ENCODE data around the gene NME2.
"Not testable (repeated sequence)": the region's sequence is repeated elsewhere in the genome, so short reads cannot be mapped to it uniquely, and the experiment has no call there.

Gene NME2

GRCh38 chr17:51153210-51154072 lies 12.8 kb upstream of the NME2 start, which contains the start of gene NME1:
Gene NME1 (plus strand): TSS chr17:51153559. CDS start chr17:51155655, 2,096 bp downstream.
- DNase-seq (ENCODE audit: low read depth) = peak; percentile 96

GRCh38 chr17:51154176-51154575 lies 12.0 kb upstream of the NME2 start:
- DNase-seq (ENCODE audit: low read depth) = no peak

- no peak for DNase-seq (ENCODE audit: low read depth)
Measured at GRCh38 chr17:51155416-51155815, 10.8 kb upstream of the NME2 start.

- DNase-seq (ENCODE audit: low read depth) = no peak
Measured at GRCh38 chr17:51159604-51160003, 6.6 kb upstream of the NME2 start.

- DNase-seq (ENCODE audit: low read depth) = no peak
Measured at GRCh38 chr17:51161541-51161940, 4.7 kb upstream of the NME2 start.

- no peak for DNase-seq (ENCODE audit: low read depth)
Measured at GRCh38 chr17:51164911-51165679, 1.1 kb upstream of the NME2 start.

GRCh38 chr17:51165680-51166197 lies 472 bp upstream of the NME2 start:
- no peak for DNase-seq (ENCODE audit: low read depth)

- DNase-seq (ENCODE audit: low read depth) = peak; percentile 46
Measured at GRCh38 chr17:51166987-51167931, 1.0 kb downstream of the NME2 start.

GRCh38 chr17:51169340-51169739 lies 3.1 kb downstream of the NME2 start:
- no peak for DNase-seq (ENCODE audit: low read depth)

GRCh38 chr17:51170736-51171135 lies 4.5 kb downstream of the NME2 start:
- DNase-seq (ENCODE audit: low read depth) = no peak

GRCh38 chr17:51172030-51172429 lies 5.8 kb downstream of the NME2 start:
- DNase-seq (ENCODE audit: low read depth) = not testable (repeated sequence)

- no peak for DNase-seq (ENCODE audit: low read depth)
Measured at GRCh38 chr17:51180486-51180885, 14.3 kb downstream of the NME2 start.

GRCh38 chr17:51184124-51184523 lies 17.9 kb downstream of the NME2 start:
- DNase-seq (ENCODE audit: low read depth) = no peak

GRCh38 chr17:51185763-51186332 lies 19.6 kb downstream of the NME2 start:
- no peak for DNase-seq (ENCODE audit: low read depth)

GRCh38 chr17:51188271-51188833 lies 22.1 kb downstream of the NME2 start:
- DNase-seq (ENCODE audit: low read depth) = no peak

- no peak for DNase-seq (ENCODE audit: low read depth)
Measured at GRCh38 chr17:51189162-51189561, 23.0 kb downstream of the NME2 start.

GRCh38 chr17:51189628-51190027 lies 23.4 kb downstream of the NME2 start:
- no peak for DNase-seq (ENCODE audit: low read depth)

- no peak for DNase-seq (ENCODE audit: low read depth)
Measured at GRCh38 chr17:51191895-51192294, 25.7 kb downstream of the NME2 start.

- no peak for DNase-seq (ENCODE audit: low read depth)
Measured at GRCh38 chr17:51197754-51198153, 31.5 kb downstream of the NME2 start.

- no peak for DNase-seq (ENCODE audit: low read depth)
Measured at GRCh38 chr17:51200295-51200694, 34.1 kb downstream of the NME2 start.

GRCh38 chr17:51200846-51201245 lies 34.6 kb downstream of the NME2 start:
- DNase-seq (ENCODE audit: low read depth) = no peak
